ENCODE measurements around the gene RASL10B.

Gene RASL10B

GRCh38 chr17:35731239-35731916 is at the start of gene RASL10B:
Gene RASL10B, plus strand, starts transcription at chr17:35731639. Its CDS starts 3,546 bp downstream, at chr17:35735185.
- no peak for TF ChIP-seq CTCF (IDR thresholded peaks at IDR 0.05; ENCODE audit: extremely low read depth, insufficient read depth, missing control alignments)
- peak; percentile 80 for DNase-seq (ENCODE audit: low spot score)
- in situ Hi-C loops (cut with MboI; ENCODE audit: low pct_unique_long_range_greater_than_20kb, low sequenced_read_pairs, unreplicated experiment): loop anchor here (25.0 kb wide), 1 partner anchor 119 kb away; no protein-coding TSS in a partner anchor

GRCh38 chr17:35683591-35683990 is 47.8 kb upstream of the RASL10B start:
- no peak for DNase-seq (ENCODE audit: low spot score)
- no peak for TF ChIP-seq CTCF (IDR thresholded peaks at IDR 0.05; ENCODE audit: extremely low read depth, insufficient read depth, missing control alignments)
- in situ Hi-C loops (cut with MboI; ENCODE audit: low pct_unique_long_range_greater_than_20kb, low sequenced_read_pairs, unreplicated experiment): no loop called here

GRCh38 chr17:35684055-35684802 is 47.2 kb upstream of the RASL10B start:
- no peak for TF ChIP-seq CTCF (IDR thresholded peaks at IDR 0.05; ENCODE audit: extremely low read depth, insufficient read depth, missing control alignments)
- in situ Hi-C loops (cut with MboI; ENCODE audit: low pct_unique_long_range_greater_than_20kb, low sequenced_read_pairs, unreplicated experiment): no loop called here
- DNase-seq (ENCODE audit: low spot score): no peak

GRCh38 chr17:35692512-35693210 is 38.8 kb upstream of the RASL10B start:
- in situ Hi-C loops (cut with MboI; ENCODE audit: low pct_unique_long_range_greater_than_20kb, low sequenced_read_pairs, unreplicated experiment): no loop called here

GRCh38 chr17:35693662-35694061 is 37.8 kb upstream of the RASL10B start:
- in situ Hi-C loops (cut with MboI; ENCODE audit: low pct_unique_long_range_greater_than_20kb, low sequenced_read_pairs, unreplicated experiment): no loop called here
- TF ChIP-seq CTCF (IDR thresholded peaks at IDR 0.05; ENCODE audit: extremely low read depth, insufficient read depth, missing control alignments): no peak

More at GRCh38 chr17:35692512-35693210, 38.8 kb upstream of the RASL10B start:
- no peak for DNase-seq (ENCODE audit: low spot score)
- TF ChIP-seq CTCF (IDR thresholded peaks at IDR 0.05; ENCODE audit: extremely low read depth, insufficient read depth, missing control alignments): no peak

GRCh38 chr17:35694906-35695305 is 36.5 kb upstream of the RASL10B start:
- no peak for TF ChIP-seq CTCF (IDR thresholded peaks at IDR 0.05; ENCODE audit: extremely low read depth, insufficient read depth, missing control alignments)
- in situ Hi-C loops (cut with MboI; ENCODE audit: low pct_unique_long_range_greater_than_20kb, low sequenced_read_pairs, unreplicated experiment): no loop called here
- no peak for DNase-seq (ENCODE audit: low spot score)

More at GRCh38 chr17:35693662-35694061, 37.8 kb upstream of the RASL10B start:
- DNase-seq (ENCODE audit: low spot score): no peak
